K562 (cell line): ENCODE measurements around the gene BIVM. TPM values are rescaled to one million over a fixed set of nuclear protein-coding genes. Genes with fewer than 3 reads are reported as not detected.

Experiments
- ATAC-seq: fragments of 200-7000 bp; cut with Tn5 transposase; 3 replicates; pipeline ENCODE4 v1.9.1; 2020; ENCODE audit warnings: moderate library complexity
- BruUV-seq: library from RNA; stranded (reverse); fragments of 400-500 nt; replicated peaks from 2 replicates; lab custom pipeline; 2021; lab: Mats Ljungman, UMichigan
- CTCF ChIA-PET: fragments of 300-600 bp; formaldehyde crosslinking; extraction: SDS; loops from one replicate; lab custom pipeline; 2021; ENCODE audit warnings: low intra/inter-chr PET ratio; lab: Yijun Ruan, JAX
- POLR2A ChIA-PET: fragments of 300-600, 350-650 bp; sonication (Branson Sonifier 250); formaldehyde crosslinking; extraction: SDS; loops from one replicate; lab custom pipeline; 2021; ENCODE audit warnings: antibody characterized with exemption, inconsistent platforms; lab: Yijun Ruan, JAX
- DNase-seq, 4 experiments: peaks; one replicate each; pipeline versions ENCODE4 v3.0.0 to v3.0.0-alpha.2; 2011 to 2018; ENCODE audit warnings: low spot score in 3 of 4, mixed read lengths in 3 of 4; ENCODE audit errors: extremely low read depth in 1 of 4
- FAIRE-seq: peaks from 2 replicates; lab custom pipeline; 2011; peaks lifted over from hg19 to GRCh38; lab: Jason Lieb, UNC
- H2AFZ ChIP-seq: 2 replicates; pipeline ENCODE4 v1.6.0; 2011; ENCODE audit warnings: low read depth, low read length, control low read depth, inconsistent platforms
- H3K27ac ChIP-seq: fragments of 200-600 bp; 3 replicates; pipeline ENCODE4 v1.8.0; 2011; ENCODE audit warnings: low read depth, mild to moderate bottlenecking, control low read depth, inconsistent platforms, low read length, moderate library complexity, mixed read lengths; ENCODE audit errors: extremely low read depth
- H3K27me3 ChIP-seq, 2 experiments: fragments of 300-600 bp in 1 of 2; 2 replicates in 1 of 2; 3 replicates in 1 of 2; pipeline versions ENCODE4 v1.6.0 to v1.8.0; 2011; ENCODE audit warnings: inconsistent platforms in 2 of 2, low read length in 2 of 2, mild to moderate bottlenecking in 1 of 2, mixed read lengths in 1 of 2, moderate library complexity in 1 of 2; ENCODE audit not compliant: control insufficient read depth in 2 of 2, insufficient read depth in 2 of 2
- H3K36me3 ChIP-seq: fragments of 300-600 bp; 3 replicates; pipeline ENCODE4 v1.8.0; 2011; ENCODE audit warnings: mild to moderate bottlenecking, low read length, inconsistent platforms; ENCODE audit not compliant: control insufficient read depth, insufficient read depth
- H3K4me1 ChIP-seq, 2 experiments: fragments of 200-600 bp in 1 of 2; replicated peaks in 1 of 2; 2 replicates in 1 of 2; 3 replicates in 1 of 2; pipeline versions ENCODE4 v1.5.1 to v1.8.0; 2011; ENCODE audit warnings: inconsistent platforms in 2 of 2, low read length in 2 of 2, mild to moderate bottlenecking in 1 of 2, mixed read lengths in 1 of 2, moderate library complexity in 1 of 2; ENCODE audit not compliant: control insufficient read depth in 2 of 2, insufficient read depth in 2 of 2
- H3K4me2 ChIP-seq: 2 replicates; pipeline ENCODE4 v1.6.1; 2011; ENCODE audit warnings: low read length, control low read depth, inconsistent platforms, mixed read lengths; ENCODE audit not compliant: insufficient read depth
- H3K4me3 ChIP-seq: fragments of 200-600 bp; sonication (generic), shearing (Covaris generic); 2 replicates; pipeline ENCODE4 v1.5.1; 2016; ENCODE audit warnings: control low read depth, inconsistent platforms
- H3K79me2 ChIP-seq: fragments of 200-600 bp; 3 replicates; pipeline ENCODE4 v1.8.0; 2011; ENCODE audit warnings: low read length, inconsistent platforms; ENCODE audit not compliant: control insufficient read depth, insufficient read depth
- H3K9ac ChIP-seq, 2 experiments: 2 replicates each; pipeline versions ENCODE4 v1.6.0 to v1.6.1; 2011; ENCODE audit warnings: low read depth in 2 of 2, low read length in 2 of 2, control low read depth in 1 of 2, inconsistent platforms in 1 of 2, mild to moderate bottlenecking in 1 of 2, mixed read lengths in 1 of 2; ENCODE audit not compliant: insufficient read depth in 1 of 2
- H3K9me1 ChIP-seq: one replicate; pipeline ENCODE4 v1.6.0; 2011; ENCODE audit warnings: inconsistent platforms, mild to moderate bottlenecking, low read length, moderate library complexity; ENCODE audit not compliant: control insufficient read depth, insufficient read depth
- H3K9me3 ChIP-seq: replicated peaks from 2 replicates; pipeline ENCODE4 v1.5.1; 2011; ENCODE audit warnings: low read depth, low read length, inconsistent platforms; ENCODE audit not compliant: control insufficient read depth, insufficient read depth
- H4K20me1 ChIP-seq: replicated peaks from 2 replicates; pipeline ENCODE4 v1.6.1; 2011; ENCODE audit warnings: low read length, inconsistent platforms, mixed read lengths; ENCODE audit not compliant: control insufficient read depth, insufficient read depth
- CBX2 ChIP-seq: fragments of 200-600 bp; sonication (generic); IDR thresholded peaks from one replicate; pipeline ENCODE4 v1.6.1; 2012; ENCODE audit warnings: mild to moderate bottlenecking, low read length, inconsistent platforms; ENCODE audit not compliant: insufficient read depth, poor library complexity, severe bottlenecking
- FIP1L1 ChIP-seq: fragments of 200-400 bp; formaldehyde crosslinking; IDR thresholded peaks from 2 replicates; pipeline ENCODE4 v1.6.1; 2018; ENCODE audit warnings: mild to moderate bottlenecking, low read depth, low read length; ENCODE audit not compliant: poor library complexity, severe bottlenecking
- KLF10 ChIP-seq: fragments of 250-450 bp; sonication (Bioruptor Pico); IDR thresholded peaks from 2 replicates; pipeline ENCODE4 v1.6.1; 2021; ENCODE audit warnings: matching md5 sums
- PHB2 ChIP-seq: fragments of 450-650 bp; IDR thresholded peaks from 2 replicates; pipeline ENCODE4 v1.6.1; 2017; ENCODE audit warnings: low read depth
- PTRF ChIP-seq: fragments of 450-650 bp; IDR thresholded peaks from 2 replicates; pipeline ENCODE4 v1.6.1; 2016; ENCODE audit warnings: mild to moderate bottlenecking, missing genetic modification characterization, missing compliant biosample characterization
- SMAD2 ChIP-seq: fragments of 150-350 bp; IDR thresholded peaks from 2 replicates; pipeline ENCODE4 v1.6.1; 2014; ENCODE audit warnings: low read depth, mild to moderate bottlenecking, low read length
- SMARCA4 ChIP-seq: fragments of 450-650 bp; IDR thresholded peaks from 2 replicates; pipeline ENCODE4 v1.6.1; 2016
- TAL1 ChIP-seq: fragments of 450-650 bp; IDR thresholded peaks from 2 replicates; pipeline ENCODE4 v1.6.1; 2016; ENCODE audit warnings: mild to moderate bottlenecking
- TCFL5 ChIP-seq: fragments of 250-450 bp; sonication (Bioruptor Pico); conservative IDR thresholded peaks from 2 replicates; pipeline ENCODE4 v1.6.1; 2021; ENCODE audit warnings: mild to moderate bottlenecking, moderate library complexity, matching md5 sums
- TEAD2 ChIP-seq: fragments of 450-650 bp; IDR thresholded peaks from 2 replicates; pipeline ENCODE4 v1.6.1; 2016; ENCODE audit warnings: missing genetic modification characterization, control low read depth, missing compliant biosample characterization
- ZBED1 ChIP-seq: IDR thresholded peaks from 2 replicates; pipeline ENCODE4 v1.6.1; 2014
- ZBTB1 ChIP-seq: sonication (generic); formaldehyde crosslinking; IDR thresholded peaks from 2 replicates; pipeline ENCODE4 v1.8.1; 2023; ENCODE audit warnings: missing genetic modification reagents, low read depth, mild to moderate bottlenecking, borderline replicate concordance
- ZNF143 ChIP-seq: sonication (generic); formaldehyde crosslinking; IDR thresholded peaks from 2 replicates; pipeline ENCODE4 v1.9.0; 2022; ENCODE audit warnings: mild to moderate bottlenecking, missing genetic modification reagents
- ZNF24 ChIP-seq: fragments of 450-650 bp; IDR thresholded peaks from 2 replicates; pipeline ENCODE4 v1.6.1; 2016
- in situ Hi-C: fragments of 300-500 bp; cut with MboI; formaldehyde crosslinking; loops from 4 replicates; pipeline ENCODE4 v1.15.0; 2018; ENCODE audit warnings: inconsistent platforms, mixed read lengths
- intact Hi-C: fragments of 100-400 bp; cut with micrococcal nuclease; formaldehyde crosslinking; loops from 2 replicates; pipeline ENCODE4 v1.14.2; 2022
- polyA plus RNA-seq, 8 experiments: library from polyadenylated mRNA; depleted of rRNA in 4 of 8; stranded (reverse) in 5 of 8; unstranded in 3 of 8; fragments of >200 nt; fragmentation: Nextera tagmentation in 2 of 8; fragmentation: Illumina TruSeq in 1 of 8; extraction: Ambion mirVana in 2 of 8; extraction: Trizol in 1 of 8; gene quantifications; 2 replicates each; pipeline versions ENCODE4 v1.2.1 to v1.2.3, GENCODE V29; 2011 to 2014; ENCODE audit warnings: inconsistent platforms in 1 of 8, missing spikeins in 1 of 8
- total RNA-seq, 7 experiments: library from RNA; depleted of rRNA in 6 of 7; stranded (reverse); fragments of >200 nt in 6 of 7; fragmentation: Illumina TruSeq in 2 of 7; extraction: Trizol in 2 of 7; gene quantifications; 2 replicates each; pipeline versions ENCODE4 v1.2.1 to v1.2.3, GENCODE V29; 2011 to 2021; ENCODE audit warnings: low replicate concordance in 1 of 7
- TF ChIP-seq, protein P1 (sequence below): fragments of 450-650 bp; formaldehyde crosslinking; IDR thresholded peaks from 2 replicates; pipeline ENCODE4 v1.4.0; 2022; ENCODE audit warnings: mild to moderate bottlenecking, moderate library complexity

The BIVM gene
- total and polyA plus RNA-seq, 9 of the 15 experiments (the other 6 are each of a cell fraction or from before 2014, with no cell fraction given): 3.6 to 23.1 (median 16.8) TPM

DNA sequence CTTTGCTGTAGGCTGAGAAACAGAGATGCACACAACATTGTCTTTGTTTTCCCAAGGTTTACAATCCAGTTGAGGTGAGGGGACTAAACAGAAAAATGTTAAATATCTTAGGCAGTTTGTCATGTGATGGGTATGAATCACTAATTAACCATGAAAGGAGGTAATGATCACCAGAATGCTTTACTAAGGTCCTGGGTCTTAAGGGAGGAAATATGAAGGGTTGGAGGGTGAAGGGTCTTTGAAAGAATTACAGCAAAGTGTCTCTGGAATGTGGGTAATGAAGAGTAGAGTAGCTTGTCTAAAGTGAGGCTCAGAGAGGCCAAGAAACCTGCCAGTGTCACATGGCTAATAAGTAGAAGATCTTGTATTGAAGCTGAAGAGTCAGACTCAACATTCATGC is 19.0 kb downstream of the BIVM start:
- Histone ChIP-seq H4K20me1 (no peaks in the 10 kb centered on the region), H3K27me3 (no peaks in the 10 kb centered on the region), H3K9ac (no peak overlapping the region), H3K4me2 (no peak overlapping the region), H3K79me2 (peaks cover 17% of the 10 kb centered on the region; the same call in 2 of the 3 replicates), H3K9me1 (peaks cover 3% of the 10 kb centered on the region), H3K4me1 (no peaks in the 10 kb centered on the region), H2AFZ (no peak overlapping the region), H3K36me3 (peaks cover 37% of the 10 kb centered on the region), H3K9me3 (no peaks in the 10 kb centered on the region), H3K4me3 (no peak overlapping the region), H3K27ac (no peak overlapping the region)
- no peak for FAIRE-seq
- in situ Hi-C loops: no loop called here
- DNase-seq: no peak
- ATAC-seq: no peak
- POLR2A ChIA-PET: no interaction called here
- intact Hi-C loops: no loop called here
- CTCF ChIA-PET: no interaction called here
- no peak for TF ChIP-seq SMAD2
- no peak for TF ChIP-seq ZBED1
- no peak for TF ChIP-seq ZBTB1 (CRISPR knock-in tag)
- TF ChIP-seq CBX2: no peak
- no peak for TF ChIP-seq TEAD2 (tag)
- TF ChIP-seq TAL1: no peak
- no peak for TF ChIP-seq TCFL5 (CRISPR knock-in tag)
- TF ChIP-seq, protein P1, sequence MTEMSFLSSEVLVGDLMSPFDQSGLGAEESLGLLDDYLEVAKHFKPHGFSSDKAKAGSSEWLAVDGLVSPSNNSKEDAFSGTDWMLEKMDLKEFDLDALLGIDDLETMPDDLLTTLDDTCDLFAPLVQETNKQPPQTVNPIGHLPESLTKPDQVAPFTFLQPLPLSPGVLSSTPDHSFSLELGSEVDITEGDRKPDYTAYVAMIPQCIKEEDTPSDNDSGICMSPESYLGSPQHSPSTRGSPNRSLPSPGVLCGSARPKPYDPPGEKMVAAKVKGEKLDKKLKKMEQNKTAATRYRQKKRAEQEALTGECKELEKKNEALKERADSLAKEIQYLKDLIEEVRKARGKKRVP (CRISPR knock-in tag): no peak
- TF ChIP-seq KLF10 (CRISPR knock-in tag): no peak
- TF ChIP-seq PTRF (tag): no peak
- TF ChIP-seq FIP1L1: no peak
- no peak for TF ChIP-seq ZNF143 (CRISPR knock-in tag)
- TF ChIP-seq SMARCA4: no peak
- no peak for TF ChIP-seq PHB2
- no peak for TF ChIP-seq ZNF24
- no TSS peak for BruUV-seq
